Inflammatory macrophage treated with lipopolysaccharide for 1 hour (primary cell): ENCODE data around the gene TMC6.

Source experiments
- DNase-seq, 2 donors: peaks; one replicate each; pipeline ENCODE4 v3.0.0-alpha.2; 2020 to 2022

Gene TMC6

GRCh38 chr17:78134899-78135385 lies 6.4 kb upstream of the TMC6 start:
- no peak for DNase-seq

GRCh38 chr17:78133971-78134898 lies 5.7 kb upstream of the TMC6 start:
- DNase-seq: peak; percentile 21 to 47

- DNase-seq: no peak
Observed at GRCh38 chr17:78133179-78133951, 4.8 kb upstream of the TMC6 start.

GRCh38 chr17:78132767-78133178 lies 4.2 kb upstream of the TMC6 start:
- no peak for DNase-seq

GRCh38 chr17:78132084-78132676 lies 3.6 kb upstream of the TMC6 start:
- DNase-seq: no peak

GRCh38 chr17:78131172-78132083 lies 2.9 kb upstream of the TMC6 start:
- peak in 1 of 2 donors; percentile 23 for DNase-seq

GRCh38 chr17:78130437-78131101 lies 2.0 kb upstream of the TMC6 start, which contains the start of gene TMC8:
TMC8 (plus strand) TSS chr17:78130771; CDS start chr17:78131589, 818 bp downstream.
- DNase-seq: peak in 1 of 2 donors; percentile 24

- DNase-seq: no peak
Observed at GRCh38 chr17:78130090-78130436, 1.5 kb upstream of the TMC6 start.

- DNase-seq: no peak
Observed at GRCh38 chr17:78129351-78130089, 965 bp upstream of the TMC6 start.

- DNase-seq: peak in 1 of 2 donors; percentile 7
Observed at GRCh38 chr17:78127888-78128550, 536 bp downstream of the TMC6 start.

- DNase-seq: peak; percentile 73 to 80
Observed at GRCh38 chr17:78127239-78127887, 1.2 kb downstream of the TMC6 start.

- DNase-seq: no peak
Observed at GRCh38 chr17:78126895-78127238, 1.7 kb downstream of the TMC6 start.

- no peak for DNase-seq
Observed at GRCh38 chr17:78125976-78126894, 2.3 kb downstream of the TMC6 start.

- DNase-seq: no peak
Observed at GRCh38 chr17:78125138-78125913, 3.2 kb downstream of the TMC6 start.

GRCh38 chr17:78124836-78125137 lies 3.8 kb downstream of the TMC6 start:
- DNase-seq: no peak

- peak; percentile 20 to 27 for DNase-seq
Observed at GRCh38 chr17:78124081-78124835, 4.3 kb downstream of the TMC6 start.

GRCh38 chr17:78123258-78123929 lies 5.2 kb downstream of the TMC6 start:
- DNase-seq: no peak
